HEK293 (cell line): ENCODE measurements around the gene DSCAM.

Experiments used
- RBAK ChIP-seq: fragments of 450-650 bp; formaldehyde crosslinking; IDR thresholded peaks from 2 replicates; pipeline ENCODE4 v1.5.1; 2016; ENCODE audit warnings: missing biosample characterization, missing genetic modification characterization
- ZBTB1 ChIP-seq: fragments of 450-650 bp; formaldehyde crosslinking; IDR thresholded peaks from 2 replicates; pipeline ENCODE4 v1.5.1; 2016; ENCODE audit warnings: missing biosample characterization, missing genetic modification characterization
- ZNF121 ChIP-seq: fragments of 450-650 bp; formaldehyde crosslinking; IDR thresholded peaks from 2 replicates; pipeline ENCODE4 v1.5.1; 2016; ENCODE audit warnings: missing biosample characterization, missing genetic modification characterization
- ZNF580 ChIP-seq: fragments of 450-650 bp; formaldehyde crosslinking; IDR thresholded peaks from 2 replicates; pipeline ENCODE4 v1.5.1; 2016; ENCODE audit warnings: missing biosample characterization, missing genetic modification characterization
- ZNF639 ChIP-seq: fragments of 450-650 bp; formaldehyde crosslinking; IDR thresholded peaks from 2 replicates; pipeline ENCODE4 v1.5.1; 2016; ENCODE audit warnings: missing biosample characterization, missing genetic modification characterization
- ZNF660 ChIP-seq: fragments of 450-650 bp; IDR thresholded peaks from 2 replicates; pipeline ENCODE4 v1.5.1; 2018; ENCODE audit warnings: missing biosample characterization, mild to moderate bottlenecking, missing genetic modification characterization
- ZNF768 ChIP-seq: fragments of 450-650 bp; formaldehyde crosslinking; IDR thresholded peaks from 2 replicates; pipeline ENCODE4 v1.5.1; 2018; ENCODE audit warnings: missing biosample characterization, mild to moderate bottlenecking, missing genetic modification characterization
- TF ChIP-seq, protein P1 (sequence below): fragments of 450-650 bp; formaldehyde crosslinking; IDR thresholded peaks from 2 replicates; pipeline ENCODE4 v1.5.1; 2016; ENCODE audit warnings: missing biosample characterization, missing genetic modification characterization, low read depth
- TF ChIP-seq, protein P2 (sequence below): fragments of 450-650 bp; formaldehyde crosslinking; optimal IDR thresholded peaks from 2 replicates; pipeline ENCODE3; 2016; ENCODE audit warnings: missing biosample characterization, mild to moderate bottlenecking, missing genetic modification characterization
- TF ChIP-seq, protein P3 (sequence below): sonication (generic); formaldehyde crosslinking; IDR thresholded peaks from 2 replicates; pipeline ENCODE4 v1.8.1; 2022; ENCODE audit warnings: mild to moderate bottlenecking, moderate library complexity, missing genetic modification reagents

- TF ChIP-seq, protein P1, sequence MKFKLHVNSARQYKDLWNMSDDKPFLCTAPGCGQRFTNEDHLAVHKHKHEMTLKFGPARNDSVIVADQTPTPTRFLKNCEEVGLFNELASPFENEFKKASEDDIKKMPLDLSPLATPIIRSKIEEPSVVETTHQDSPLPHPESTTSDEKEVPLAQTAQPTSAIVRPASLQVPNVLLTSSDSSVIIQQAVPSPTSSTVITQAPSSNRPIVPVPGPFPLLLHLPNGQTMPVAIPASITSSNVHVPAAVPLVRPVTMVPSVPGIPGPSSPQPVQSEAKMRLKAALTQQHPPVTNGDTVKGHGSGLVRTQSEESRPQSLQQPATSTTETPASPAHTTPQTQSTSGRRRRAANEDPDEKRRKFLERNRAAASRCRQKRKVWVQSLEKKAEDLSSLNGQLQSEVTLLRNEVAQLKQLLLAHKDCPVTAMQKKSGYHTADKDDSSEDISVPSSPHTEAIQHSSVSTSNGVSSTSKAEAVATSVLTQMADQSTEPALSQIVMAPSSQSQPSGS (tag by site-specific recombination), result no peak
- TF ChIP-seq RBAK (tag by site-specific recombination) (no peak), ZNF121 (tag by site-specific recombination) (no peak), ZBTB1 (tag by site-specific recombination) (no peak), ZNF660 (tag by site-specific recombination) (no peak), ZNF580 (tag by site-specific recombination) (no peak), ZNF768 (tag by site-specific recombination) (no peak), ZNF639 (tag by site-specific recombination) (no peak)
- TF ChIP-seq, protein P2, sequence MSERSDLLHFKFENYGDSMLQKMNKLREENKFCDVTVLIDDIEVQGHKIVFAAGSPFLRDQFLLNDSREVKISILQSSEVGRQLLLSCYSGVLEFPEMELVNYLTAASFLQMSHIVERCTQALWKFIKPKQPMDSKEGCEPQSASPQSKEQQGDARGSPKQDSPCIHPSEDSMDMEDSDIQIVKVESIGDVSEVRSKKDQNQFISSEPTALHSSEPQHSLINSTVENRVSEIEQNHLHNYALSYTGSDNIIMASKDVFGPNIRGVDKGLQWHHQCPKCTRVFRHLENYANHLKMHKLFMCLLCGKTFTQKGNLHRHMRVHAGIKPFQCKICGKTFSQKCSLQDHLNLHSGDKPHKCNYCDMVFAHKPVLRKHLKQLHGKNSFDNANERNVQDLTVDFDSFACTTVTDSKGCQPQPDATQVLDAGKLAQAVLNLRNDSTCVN (tag by site-specific recombination), result no peak
- TF ChIP-seq, protein P3, sequence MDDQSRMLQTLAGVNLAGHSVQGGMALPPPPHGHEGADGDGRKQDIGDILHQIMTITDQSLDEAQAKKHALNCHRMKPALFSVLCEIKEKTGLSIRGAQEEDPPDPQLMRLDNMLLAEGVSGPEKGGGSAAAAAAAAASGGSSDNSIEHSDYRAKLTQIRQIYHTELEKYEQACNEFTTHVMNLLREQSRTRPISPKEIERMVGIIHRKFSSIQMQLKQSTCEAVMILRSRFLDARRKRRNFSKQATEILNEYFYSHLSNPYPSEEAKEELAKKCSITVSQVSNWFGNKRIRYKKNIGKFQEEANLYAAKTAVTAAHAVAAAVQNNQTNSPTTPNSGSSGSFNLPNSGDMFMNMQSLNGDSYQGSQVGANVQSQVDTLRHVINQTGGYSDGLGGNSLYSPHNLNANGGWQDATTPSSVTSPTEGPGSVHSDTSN (CRISPR knock-in tag), result no peak
Observed at GRCh38 chr21:40080385-40080784, 766.6 kb downstream of the DSCAM start.
